NCI-H2196 (cell line): ENCODE measurements around the gene ERH.
A peak's percentile ranks its signal among the peaks of the same experiment; 100 is the strongest.

ENCODE experiments used
- DNase-seq: peaks from one replicate; lab custom pipeline; 2025; ENCODE audit not compliant: unreplicated experiment; lab: John Stamatoyannopoulos, UW

The ERH gene

DNA sequence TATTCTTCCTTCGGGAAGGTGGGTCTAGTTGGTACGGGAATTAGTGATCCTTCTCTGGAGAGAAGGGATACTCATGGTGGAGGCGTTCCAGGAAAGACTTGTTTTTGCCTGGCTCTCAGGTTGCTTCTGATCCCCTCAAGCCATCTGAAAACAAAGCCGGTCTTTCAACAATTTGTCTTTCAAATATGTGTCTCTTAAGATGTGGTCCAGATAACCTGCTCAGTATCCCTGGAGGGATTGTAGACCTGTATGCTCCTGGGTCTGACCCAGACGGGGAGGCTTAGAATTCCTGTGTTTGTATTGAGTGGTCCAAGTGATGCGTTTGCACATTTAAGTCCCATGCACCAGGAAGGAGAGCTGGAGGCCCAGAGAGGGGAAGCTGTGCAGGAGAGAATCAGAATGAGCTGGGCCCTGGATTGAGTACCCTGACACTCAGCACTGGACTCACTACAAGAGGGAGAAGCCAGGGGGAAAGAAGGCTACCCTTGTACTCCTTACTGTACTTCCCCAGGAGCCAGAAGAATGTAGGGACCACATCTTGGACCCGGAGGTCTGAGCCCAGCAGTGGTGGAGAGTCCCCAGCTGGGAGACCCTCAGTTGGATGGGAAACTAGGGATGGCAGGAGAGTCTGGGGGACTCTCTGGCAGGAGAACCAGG, 40.4 kb downstream of the ERH start:
- DNase-seq = no peak

- DNase-seq = no peak
Observed at GRCh38 chr14:69356903-69357543, 41.1 kb downstream of the ERH start.

DNA sequence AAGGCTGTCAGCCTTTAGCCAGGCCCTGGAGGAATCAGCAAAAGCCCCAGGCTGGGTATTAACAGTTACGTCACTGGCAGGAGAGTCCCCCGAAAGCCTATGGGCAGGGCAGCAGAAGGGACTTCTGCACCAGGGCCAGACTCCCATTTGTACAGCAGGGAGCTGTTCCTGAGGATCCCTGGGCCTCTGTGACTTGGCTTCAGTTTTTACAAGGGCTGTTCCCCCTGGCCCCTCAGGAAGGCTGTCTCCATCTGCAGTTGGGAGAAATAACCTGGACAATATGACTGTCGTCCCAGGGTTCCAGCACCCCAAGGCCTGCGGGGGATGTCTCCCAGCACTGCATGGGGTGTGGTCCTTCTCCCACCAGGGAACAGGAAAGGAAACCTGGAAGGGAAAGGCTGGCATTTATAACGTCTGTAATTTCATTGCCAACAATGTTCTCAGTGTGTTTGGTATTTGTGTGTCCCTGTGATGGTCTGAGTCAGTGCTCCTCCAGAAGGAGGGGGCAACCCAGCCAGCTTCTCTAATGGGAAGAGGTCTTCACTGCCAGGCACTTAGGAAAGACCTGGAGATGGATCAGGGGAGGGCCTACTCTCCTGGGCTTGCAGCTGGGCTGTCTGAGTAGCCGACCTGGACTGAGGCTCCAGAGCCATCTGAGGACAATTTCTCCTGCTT, 42.4 kb downstream of the ERH start:
- no peak for DNase-seq

- no peak for DNase-seq
Observed at GRCh38 chr14:69355154-69355597, 42.9 kb downstream of the ERH start.

DNA sequence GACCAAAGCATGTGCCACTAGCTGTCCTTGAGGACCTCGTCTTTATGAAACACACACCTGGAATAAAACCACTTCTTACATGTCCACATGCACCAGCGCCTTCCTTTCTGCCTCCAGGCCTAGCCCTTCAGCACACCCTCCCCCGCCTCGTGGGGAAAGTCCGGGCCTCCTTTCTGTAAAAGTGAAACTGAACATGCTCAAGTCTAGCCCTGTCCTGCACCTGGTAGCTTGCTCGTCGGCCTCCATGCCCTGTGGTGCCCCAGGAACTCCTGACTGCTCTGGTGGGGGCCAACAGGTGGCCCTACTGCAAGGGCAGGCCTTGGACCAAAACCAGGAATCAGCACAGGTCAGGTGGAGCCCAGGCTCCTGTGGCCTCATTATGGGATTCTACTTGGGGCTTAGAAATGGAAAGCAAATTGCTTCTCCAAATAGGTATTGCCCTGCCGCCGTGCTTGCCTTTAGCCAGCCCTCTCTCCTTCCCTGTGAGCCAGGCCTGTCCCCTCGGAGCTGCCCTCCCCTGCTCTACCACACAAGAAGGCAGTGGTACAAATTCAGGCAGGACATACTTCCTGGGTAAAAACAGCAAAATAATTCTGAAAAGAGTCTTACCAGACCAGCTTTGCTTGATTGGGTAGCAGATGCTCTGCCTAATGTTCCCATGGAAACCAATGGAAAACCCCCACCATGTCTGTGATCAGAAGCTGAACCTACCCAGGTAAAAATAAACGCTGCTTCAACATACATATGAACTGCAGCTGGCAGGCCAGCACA, 43.5 kb downstream of the ERH start:
- DNase-seq = peak; percentile 68

DNA sequence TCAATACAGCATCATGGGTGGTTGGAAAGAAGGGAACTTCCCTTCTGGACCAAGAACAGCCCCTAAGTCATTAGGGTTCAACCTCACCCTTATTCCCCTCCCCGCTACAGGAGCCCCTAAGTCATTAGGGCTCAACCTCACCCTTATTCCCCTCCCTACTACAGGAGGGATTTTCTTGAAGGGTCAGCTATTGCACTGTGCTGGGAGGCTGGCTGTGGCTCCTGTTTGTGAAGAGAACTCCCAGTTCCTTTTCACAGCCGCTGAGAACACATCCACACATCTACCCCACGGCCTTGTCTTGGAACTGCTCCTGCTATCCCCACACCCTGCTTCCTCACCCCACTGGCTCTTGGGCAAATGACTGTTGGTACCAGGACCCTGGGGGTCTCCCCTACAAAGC, 44.9 kb downstream of the ERH start:
- no peak for DNase-seq

DNA sequence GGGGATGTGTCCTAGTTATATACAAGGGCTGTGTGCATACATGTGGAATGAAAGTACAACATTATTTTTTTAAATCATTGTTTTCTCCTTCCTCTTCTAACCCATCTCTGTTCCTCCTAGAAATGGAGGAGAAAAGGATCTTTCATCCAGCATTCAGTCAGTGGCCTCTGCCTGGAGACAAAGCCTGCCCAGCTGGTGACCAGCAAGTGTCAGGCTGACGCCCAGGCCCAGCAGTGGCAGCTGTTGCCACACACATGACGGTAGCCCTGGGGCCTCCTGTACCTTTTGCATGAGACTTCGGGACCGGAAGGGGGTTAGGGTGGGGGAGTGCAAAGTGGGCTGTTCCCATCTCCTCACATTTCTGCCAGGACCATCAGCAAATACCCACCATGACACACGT, 46.2 kb downstream of the ERH start:
- no peak for DNase-seq

- no peak for DNase-seq
Observed at GRCh38 chr14:69351385-69351784, 46.7 kb downstream of the ERH start.

GRCh38 chr14:69350892-69351291, 47.2 kb downstream of the ERH start:
- no peak for DNase-seq

- DNase-seq = no peak
Observed at GRCh38 chr14:69349091-69349777, 48.9 kb downstream of the ERH start.

- DNase-seq = no peak
Observed at GRCh38 chr14:69346710-69347109, 51.4 kb downstream of the ERH start.

- DNase-seq = no peak
Observed at GRCh38 chr14:69345402-69345801, 52.7 kb downstream of the ERH start.

- no peak for DNase-seq
Observed at GRCh38 chr14:69344171-69344570, 53.9 kb downstream of the ERH start.

DNA sequence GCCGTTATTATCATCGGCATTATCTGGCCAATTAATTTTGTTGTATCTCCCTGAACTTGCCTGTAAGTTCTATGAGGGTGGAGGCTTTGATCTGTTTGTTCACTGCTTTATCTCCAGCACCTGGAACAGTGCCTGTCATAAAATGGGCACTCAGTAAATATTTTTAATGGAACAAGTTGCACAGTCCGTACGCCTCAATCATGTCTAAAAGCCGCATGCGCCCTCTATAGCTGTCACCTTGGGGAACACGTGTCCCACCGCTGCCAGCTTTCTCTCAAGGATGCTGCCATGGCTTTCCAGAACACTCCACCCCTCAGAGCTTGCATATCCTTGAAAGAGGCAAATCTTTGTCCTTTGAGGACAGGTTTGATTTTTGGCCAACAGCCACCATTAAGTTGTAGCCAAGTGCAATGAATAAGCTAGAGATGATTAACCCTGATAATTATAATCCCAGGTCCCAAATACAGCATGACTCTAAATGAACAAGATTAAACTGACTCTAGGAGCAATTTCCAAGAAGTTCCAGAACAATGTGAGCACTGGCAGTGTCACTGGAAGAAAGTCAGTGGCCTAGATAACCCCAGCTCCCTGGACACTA, 55.1 kb downstream of the ERH start:
- DNase-seq = no peak

DNA sequence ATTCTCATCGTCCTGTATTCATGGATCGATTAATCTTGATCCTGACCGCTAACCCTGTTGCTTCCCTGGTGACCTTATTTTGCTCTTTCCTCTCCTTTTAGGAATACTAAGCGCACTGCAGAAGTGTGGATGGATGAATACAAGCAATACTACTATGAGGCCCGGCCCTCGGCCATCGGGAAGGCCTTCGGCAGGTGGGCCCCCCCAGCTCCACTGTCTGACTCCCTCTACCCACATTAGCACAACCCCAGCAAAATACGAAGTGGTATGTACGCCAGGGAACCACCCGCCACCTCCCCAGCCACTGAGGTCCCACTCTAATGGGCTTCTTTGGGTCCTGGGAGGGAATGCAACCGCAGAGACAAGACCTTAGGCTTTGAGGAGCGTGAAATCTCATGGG, 58.7 kb downstream of the ERH start:
- DNase-seq = no peak

DNA sequence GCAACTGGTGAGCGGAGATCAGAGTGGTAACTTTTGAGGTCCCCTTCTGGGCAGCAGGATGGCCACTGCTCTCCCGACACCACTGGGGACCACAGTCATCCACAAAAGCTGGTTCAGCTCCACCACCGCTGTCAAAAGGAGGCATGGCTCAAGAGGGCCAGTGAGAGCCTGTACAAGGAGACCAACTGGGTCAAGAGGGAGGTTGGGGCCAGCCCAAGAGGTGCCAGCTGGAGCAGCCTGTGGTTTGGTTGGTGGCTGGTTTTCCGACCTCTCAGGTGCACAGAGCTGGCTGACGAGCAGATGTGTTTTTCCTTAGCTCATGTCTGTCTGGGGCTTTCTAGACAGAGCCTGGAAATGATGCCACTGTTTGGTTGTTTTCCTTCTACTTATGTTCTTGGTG, 60.1 kb downstream of the ERH start:
- no peak for DNase-seq

- DNase-seq = no peak
Observed at GRCh38 chr14:69335371-69335771, 62.7 kb downstream of the ERH start.

- no peak for DNase-seq
Observed at GRCh38 chr14:69334576-69334975, 63.5 kb downstream of the ERH start.

DNA sequence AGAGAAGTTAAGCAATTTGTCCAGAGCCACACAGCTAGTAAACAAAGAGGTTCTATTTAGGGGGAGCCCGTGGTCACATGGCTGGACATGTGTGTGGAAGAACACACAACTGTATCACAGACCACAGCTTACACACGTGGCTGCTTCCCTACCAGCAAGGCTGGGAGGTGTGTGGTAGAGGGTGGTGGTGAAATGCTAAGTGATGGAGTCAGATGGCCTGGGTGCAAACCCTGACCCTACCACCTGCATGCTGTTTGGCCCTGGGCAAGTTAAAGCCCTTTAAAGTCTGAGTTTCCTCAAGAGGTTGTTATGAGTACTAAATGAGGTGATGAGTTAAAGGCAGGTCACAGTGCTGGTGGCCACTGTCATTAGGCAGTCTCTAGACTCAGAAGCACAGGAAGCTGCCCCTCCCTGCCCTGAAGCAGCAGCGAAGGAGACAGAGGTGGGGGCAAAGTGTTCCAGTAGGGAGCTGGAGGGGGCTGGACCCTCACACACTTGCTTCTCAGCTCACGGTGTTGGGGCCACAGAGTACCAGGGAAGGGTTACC, 64.2 kb downstream of the ERH start:
- DNase-seq = no peak

DNA sequence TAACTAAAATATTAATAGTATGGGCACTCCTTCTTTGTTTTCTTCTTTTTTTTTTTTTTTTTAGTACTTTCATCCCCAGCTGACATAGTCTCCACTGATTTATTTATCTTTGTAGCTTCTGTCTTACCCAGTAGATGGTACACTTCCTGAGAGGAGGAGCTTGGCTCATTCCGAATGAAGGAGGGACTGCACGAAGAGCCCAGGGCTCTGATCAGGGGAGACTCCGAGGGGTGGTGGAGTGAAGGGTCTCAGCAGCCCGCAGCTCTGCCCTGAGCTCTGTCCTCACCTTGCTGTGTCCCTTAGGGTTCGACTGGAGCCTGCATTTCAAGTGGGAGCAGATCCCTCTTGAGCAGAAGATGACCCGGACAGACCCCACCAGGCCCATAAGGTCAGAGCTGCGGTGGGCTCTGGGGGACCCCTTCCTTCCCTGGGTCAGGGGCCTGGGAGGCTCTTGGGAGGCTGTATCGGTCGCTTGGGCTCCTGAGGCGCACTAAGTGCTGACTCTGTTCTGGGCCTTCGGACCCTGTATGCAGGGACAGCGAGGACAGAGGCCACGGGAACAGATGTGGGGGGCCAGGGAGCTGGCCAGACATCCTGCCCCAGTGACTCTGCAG, 65.2 kb downstream of the ERH start:
- no peak for DNase-seq
